ENCODE data around the gene PGP. TPM values are rescaled to one million over a fixed set of nuclear protein-coding genes. Genes with fewer than 3 reads are reported as not detected.

Gene PGP
- total and polyA plus RNA-seq, 2 of the 4 experiments (the other 2 are of a cell fraction) = 4.1 to 9.4 TPM

DNA sequence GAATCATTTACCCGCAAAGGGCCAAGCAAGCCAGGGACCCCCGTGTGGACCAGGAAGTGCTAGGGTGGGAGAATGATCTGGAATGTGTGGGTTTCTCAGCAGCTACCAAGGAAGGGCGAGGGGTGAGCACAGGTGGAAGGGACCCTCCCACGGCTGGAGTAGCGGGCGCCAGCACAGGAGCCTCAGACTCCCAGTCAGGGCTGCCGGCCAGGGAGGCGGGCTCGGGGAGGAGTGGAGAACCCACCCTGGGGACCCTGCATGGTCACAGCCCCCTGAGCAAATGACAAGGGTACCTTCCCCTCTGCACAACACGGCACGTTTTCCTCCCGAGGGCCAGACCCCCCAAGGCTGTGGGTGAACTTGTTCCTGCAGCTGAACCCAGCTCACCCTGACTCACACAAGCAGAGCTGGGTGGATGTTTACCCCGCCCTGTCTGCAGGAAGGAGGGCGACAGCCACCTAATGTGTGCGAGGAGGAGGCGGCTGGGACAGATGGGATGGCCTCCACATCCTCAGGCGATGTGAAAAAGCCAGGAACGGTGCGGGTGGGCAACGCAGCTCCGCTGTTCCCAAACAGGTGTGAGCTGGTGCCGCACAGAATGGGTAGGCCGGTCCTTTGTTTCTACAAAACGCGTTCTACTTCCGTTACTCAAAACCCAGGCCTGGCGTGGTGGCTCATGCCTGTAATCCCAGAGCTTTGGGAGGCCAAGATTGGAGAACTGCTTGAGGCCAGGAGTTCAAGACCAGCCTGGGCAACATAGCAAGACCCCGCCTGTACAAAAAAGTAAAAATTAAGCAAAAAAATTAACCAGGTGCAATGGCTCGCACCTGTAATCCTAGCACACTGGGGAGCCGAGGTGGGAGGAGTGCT lies 30.5 kb upstream of the PGP start:
- Histone ChIP-seq H3K18ac (ENCODE audit: low read depth, low read length) (no peak overlapping the region), H4K91ac (ENCODE audit: insufficient read depth, low read depth, low read length) (no peak overlapping the region), H3K27me3 (ENCODE audit: control insufficient read depth, insufficient read depth, low read length) (no peaks in the 10 kb centered on the region), H3K79me1 (ENCODE audit: low read depth in 1 of 2, low read length in 2 of 2) (peaks cover 17 to 35% of the 10 kb centered on the region in 2 experiments), H3K4me2 (ENCODE audit: low read depth, low read length) (no peak overlapping the region), H2AK5ac (ENCODE audit: low read depth, low read length) (no peak overlapping the region), H3K56ac (ENCODE audit: extremely low read depth, insufficient read depth, low read length) (no peak overlapping the region), H3K4ac (ENCODE audit: low read depth, low read length) (no peak overlapping the region), H3K4me3 (ENCODE audit: insufficient read depth, low read depth, low read length) (no peak overlapping the region), H2BK5ac (ENCODE audit: low read depth, low read length, poor library complexity, severe bottlenecking) (no peak overlapping the region), H3K4me1 (ENCODE audit: control insufficient read depth, insufficient read depth, low read length) (0 out of 2 replicates have a peak, but pooled peaks cover under 1% of the 10 kb centered on the region), H3K14ac (replicated peaks; ENCODE audit: low read depth, low read length) (no peak overlapping the region), H2AFZ (replicated peaks; ENCODE audit: low read length, poor library complexity) (no peak overlapping the region), H3K9me1 (ENCODE audit: insufficient read depth, low read length) (0 out of 2 replicates have a peak, but pooled peaks cover 2% of the 10 kb centered on the region), H4K5ac (ENCODE audit: low read depth, low read length) (no peak overlapping the region), H4K8ac (ENCODE audit: low read depth in 2 of 2, low read length in 2 of 2) (no peak overlapping the region), H2BK120ac (ENCODE audit: low read depth, low read length) (no peak overlapping the region), H3K23ac (ENCODE audit: low read depth, low read length) (no peak overlapping the region), H2BK15ac (ENCODE audit: low read depth, low read length) (no peak overlapping the region), H2BK20ac (ENCODE audit: low read depth, low read length) (no peak overlapping the region), H3K36me3 (ENCODE audit: control insufficient read depth, insufficient read depth, low read length) (peaks cover 46% of the 10 kb centered on the region), H3K9me3 (ENCODE audit: control insufficient read depth, insufficient read depth, low read length) (no peaks in the 10 kb centered on the region), H2AK9ac (replicated peaks; ENCODE audit: low read depth, low read length, poor library complexity) (no peak overlapping the region), H3K27ac (ENCODE audit: insufficient read depth, low read length) (no peak overlapping the region), H4K20me1 (ENCODE audit: insufficient read depth, low read length) (no peaks in the 10 kb centered on the region; the same call in 1 of the 2 replicates), H3K9ac (ENCODE audit: low read depth, low read length) (no peak overlapping the region)
- TF ChIP-seq, protein P1, sequence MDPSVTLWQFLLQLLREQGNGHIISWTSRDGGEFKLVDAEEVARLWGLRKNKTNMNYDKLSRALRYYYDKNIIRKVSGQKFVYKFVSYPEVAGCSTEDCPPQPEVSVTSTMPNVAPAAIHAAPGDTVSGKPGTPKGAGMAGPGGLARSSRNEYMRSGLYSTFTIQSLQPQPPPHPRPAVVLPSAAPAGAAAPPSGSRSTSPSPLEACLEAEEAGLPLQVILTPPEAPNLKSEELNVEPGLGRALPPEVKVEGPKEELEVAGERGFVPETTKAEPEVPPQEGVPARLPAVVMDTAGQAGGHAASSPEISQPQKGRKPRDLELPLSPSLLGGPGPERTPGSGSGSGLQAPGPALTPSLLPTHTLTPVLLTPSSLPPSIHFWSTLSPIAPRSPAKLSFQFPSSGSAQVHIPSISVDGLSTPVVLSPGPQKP (IDR thresholded peaks at IDR 0.05; ENCODE audit: borderline replicate concordance, low read depth, low read length) = no peak
- no peak for TF ChIP-seq RAD21 (IDR thresholded peaks at IDR 0.05; ENCODE audit: low read length)
- no peak for TF ChIP-seq CEBPB (IDR thresholded peaks at IDR 0.05; ENCODE audit: low read depth, low read length)
- TF ChIP-seq NFE2L2 (IDR thresholded peaks at IDR 0.05; ENCODE audit: low read depth, low read length) = no peak
- no peak for TF ChIP-seq FOS (IDR thresholded peaks at IDR 0.05; ENCODE audit: low read depth, low read length)
- no peak for TF ChIP-seq MAZ (IDR thresholded peaks at IDR 0.05; ENCODE audit: borderline replicate concordance, low read depth, low read length)
- TF ChIP-seq MAFK (IDR thresholded peaks at IDR 0.05; ENCODE audit: low read depth, low read length) = no peak
- TF ChIP-seq SMC3 (IDR thresholded peaks at IDR 0.05; ENCODE audit: low read depth, low read length) = no peak
- no peak for TF ChIP-seq MXI1 (IDR thresholded peaks at IDR 0.05; ENCODE audit: borderline replicate concordance, low read depth, low read length)
- TF ChIP-seq, protein P2, sequence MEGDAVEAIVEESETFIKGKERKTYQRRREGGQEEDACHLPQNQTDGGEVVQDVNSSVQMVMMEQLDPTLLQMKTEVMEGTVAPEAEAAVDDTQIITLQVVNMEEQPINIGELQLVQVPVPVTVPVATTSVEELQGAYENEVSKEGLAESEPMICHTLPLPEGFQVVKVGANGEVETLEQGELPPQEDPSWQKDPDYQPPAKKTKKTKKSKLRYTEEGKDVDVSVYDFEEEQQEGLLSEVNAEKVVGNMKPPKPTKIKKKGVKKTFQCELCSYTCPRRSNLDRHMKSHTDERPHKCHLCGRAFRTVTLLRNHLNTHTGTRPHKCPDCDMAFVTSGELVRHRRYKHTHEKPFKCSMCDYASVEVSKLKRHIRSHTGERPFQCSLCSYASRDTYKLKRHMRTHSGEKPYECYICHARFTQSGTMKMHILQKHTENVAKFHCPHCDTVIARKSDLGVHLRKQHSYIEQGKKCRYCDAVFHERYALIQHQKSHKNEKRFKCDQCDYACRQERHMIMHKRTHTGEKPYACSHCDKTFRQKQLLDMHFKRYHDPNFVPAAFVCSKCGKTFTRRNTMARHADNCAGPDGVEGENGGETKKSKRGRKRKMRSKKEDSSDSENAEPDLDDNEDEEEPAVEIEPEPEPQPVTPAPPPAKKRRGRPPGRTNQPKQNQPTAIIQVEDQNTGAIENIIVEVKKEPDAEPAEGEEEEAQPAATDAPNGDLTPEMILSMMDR (conservative IDR thresholded peaks at IDR 0.05; ENCODE audit: low read depth, low read length) = no peak
- no peak for TF ChIP-seq BHLHE40 (IDR thresholded peaks at IDR 0.05; ENCODE audit: low read depth, low read length)
- TF ChIP-seq POLR2A (IDR thresholded peaks at IDR 0.05; ENCODE audit: low read depth, low read length) = no peak
- no peak for TF ChIP-seq RCOR1 (IDR thresholded peaks at IDR 0.05; ENCODE audit: insufficient replicate concordance, low read length)
- no peak for TF ChIP-seq RFX5 (IDR thresholded peaks at IDR 0.05; ENCODE audit: low read depth, low read length)
- TF ChIP-seq CHD1 (IDR thresholded peaks at IDR 0.05; ENCODE audit: low read depth, low read length) = no peak
- no TSS peak for BruUV-seq (replicated peaks)
- DNase-seq (no peak), ATAC-seq (ENCODE audit: low read depth) (no peak)
- in situ Hi-C loops (cut with MboI; ENCODE audit: low sequenced_read_pairs) (no loop called here), intact Hi-C loops (cut with micrococcal nuclease) (no loop called here), dilution Hi-C loops (cut with HindIII; ENCODE audit: low sequenced_read_pairs, unreplicated experiment) (no loop called here)
- ChIA-PET CTCF (no interaction called here), POLR2A (ENCODE audit: unreplicated experiment) (no interaction called here)
- WGBS, 2 experiments (ENCODE audit: extremely low coverage in 2 of 2, insufficient read length in 1 of 2) = 98% methylated on average over 13 of the region's 30 CpGs; no CpG with 5 or more reads in 1 of the 2 experiments
